ENCODE data around the gene LRRC4C.
"Not testable (repeated sequence)": the region's sequence is repeated elsewhere in the genome, so short reads cannot be mapped to it uniquely, and the experiment has no call there.

LRRC4C gene

DNA sequence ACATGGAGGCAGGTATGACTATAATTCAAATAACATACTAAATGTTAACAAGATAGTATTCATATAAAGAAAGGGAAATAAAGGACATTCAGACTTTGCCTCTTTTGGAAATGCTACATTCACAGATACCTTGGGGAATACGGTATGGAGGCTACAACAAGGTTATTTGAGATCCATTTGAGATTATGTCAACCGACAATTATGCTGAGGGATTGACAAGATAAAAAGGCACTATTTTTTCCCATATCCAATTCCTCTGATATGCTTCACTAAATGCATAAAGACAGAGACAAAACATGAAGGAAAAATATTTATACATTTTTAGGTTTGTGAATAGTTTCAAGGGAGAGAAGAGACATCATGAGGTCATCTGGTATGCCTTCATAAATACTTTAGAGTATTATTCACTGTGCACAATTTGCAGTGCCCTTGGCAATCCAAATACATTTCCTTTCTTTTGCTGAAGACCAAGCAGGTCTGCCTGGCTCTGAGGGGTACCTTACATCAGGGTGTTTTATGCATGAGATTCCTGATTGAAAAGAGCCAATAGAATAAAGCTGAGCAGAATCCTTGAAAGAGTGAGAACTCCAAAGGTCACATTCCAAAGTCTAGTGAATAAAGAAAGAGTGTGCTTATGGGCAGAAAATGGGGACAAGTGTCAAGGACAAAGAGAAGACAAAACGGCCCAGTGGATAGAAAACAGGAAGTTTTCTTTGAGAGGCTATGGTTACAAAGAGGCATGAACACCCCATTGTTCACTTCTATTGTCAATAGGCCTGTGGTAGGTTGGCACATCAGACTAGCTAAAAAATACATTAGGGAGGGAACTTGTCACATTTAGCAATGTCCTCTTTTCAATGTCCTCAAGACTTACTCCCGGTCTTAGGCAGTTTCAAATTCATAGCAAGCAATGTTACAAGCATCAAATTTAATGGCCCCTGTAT lies 455.8 kb downstream of the LRRC4C start:
- DNase-seq, result no peak

DNA sequence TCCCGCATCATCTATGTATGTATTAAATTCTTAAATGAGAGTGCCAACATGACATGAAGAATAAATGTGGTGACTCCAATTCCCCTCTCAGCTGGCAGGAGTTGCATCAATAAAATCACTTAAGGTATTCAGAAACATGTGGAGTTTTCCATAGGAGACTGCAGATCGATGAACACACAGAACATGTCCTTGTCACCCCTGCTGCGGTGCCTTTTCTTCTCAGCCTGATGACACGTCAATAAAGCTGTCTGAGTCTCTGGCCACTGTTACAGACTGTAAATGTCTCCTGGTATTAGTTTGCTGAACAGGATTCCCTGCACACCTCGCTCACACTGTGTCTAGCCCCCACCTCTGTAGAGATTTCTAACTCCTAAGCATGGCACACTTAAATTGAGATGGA lies 460.5 kb downstream of the LRRC4C start:
- DNase-seq, result no peak

DNA sequence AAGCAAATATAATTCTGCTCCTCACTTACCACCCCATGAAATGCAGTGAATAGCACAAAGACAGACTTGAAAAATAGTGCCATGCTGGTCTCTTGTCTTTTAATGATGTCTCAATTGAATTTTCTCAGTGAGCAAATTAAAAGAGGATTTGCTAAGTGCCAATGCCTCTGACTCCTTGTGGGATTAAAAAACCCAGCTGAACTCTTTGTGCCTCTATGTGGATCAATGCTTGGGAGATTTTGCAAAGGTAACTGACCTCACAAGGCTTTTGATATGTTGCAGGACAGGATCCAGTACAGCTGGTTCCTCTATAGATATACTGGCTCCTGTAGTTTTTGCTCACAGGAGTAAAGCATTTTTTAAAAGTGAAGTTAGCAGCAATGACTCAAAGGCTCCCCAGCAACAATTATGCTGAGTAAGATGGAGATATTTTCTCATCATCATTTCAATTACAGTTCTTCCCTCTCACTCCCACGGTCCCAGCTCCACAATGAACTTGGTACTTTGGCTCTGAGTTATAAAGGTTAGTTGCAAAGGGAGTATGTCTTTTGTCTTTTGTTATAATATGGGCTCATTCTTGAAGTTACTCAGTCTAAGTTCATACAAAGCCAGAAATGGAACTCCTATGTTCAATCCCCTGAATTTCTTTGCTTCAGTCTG lies 471.5 kb downstream of the LRRC4C start:
- DNase-seq, result no peak

DNA sequence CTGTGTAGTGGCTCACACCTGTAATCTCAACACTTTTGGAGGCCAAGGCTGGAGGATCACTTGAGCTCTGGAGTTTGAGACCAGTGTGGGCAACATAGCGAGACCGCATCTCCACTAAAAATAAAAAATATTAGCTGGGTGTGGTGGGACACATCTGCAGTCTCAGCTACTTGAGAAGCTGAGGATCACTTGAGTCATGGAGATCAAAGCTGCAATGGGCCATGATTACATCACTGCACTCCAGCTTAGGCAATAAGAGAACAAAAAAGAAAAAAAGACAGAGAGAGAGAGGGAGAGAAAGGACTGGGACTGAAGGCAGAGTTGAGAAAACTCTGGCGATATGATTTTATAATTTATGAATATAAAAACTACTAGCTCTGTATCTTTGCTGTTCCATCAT lies 473.1 kb downstream of the LRRC4C start:
- DNase-seq, result no peak

DNA sequence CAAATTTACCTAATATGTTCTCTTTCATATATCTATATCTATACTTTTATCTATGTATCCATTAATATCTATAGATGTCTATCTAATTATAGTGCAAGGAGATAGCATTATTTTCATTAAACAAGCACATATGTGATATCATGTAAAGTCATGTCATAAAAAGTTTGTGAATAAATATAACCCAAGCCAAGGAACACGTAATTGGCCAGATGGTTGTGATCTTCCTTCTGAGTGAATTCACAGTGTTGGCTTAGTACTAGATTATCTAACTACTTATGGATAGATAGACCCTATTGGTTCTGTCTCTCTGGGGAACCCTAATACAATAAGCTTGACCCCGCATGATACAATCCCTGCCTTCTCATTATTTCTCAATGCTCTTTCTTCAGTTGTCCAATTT lies 484.4 kb downstream of the LRRC4C start:
- DNase-seq, result no peak

DNA sequence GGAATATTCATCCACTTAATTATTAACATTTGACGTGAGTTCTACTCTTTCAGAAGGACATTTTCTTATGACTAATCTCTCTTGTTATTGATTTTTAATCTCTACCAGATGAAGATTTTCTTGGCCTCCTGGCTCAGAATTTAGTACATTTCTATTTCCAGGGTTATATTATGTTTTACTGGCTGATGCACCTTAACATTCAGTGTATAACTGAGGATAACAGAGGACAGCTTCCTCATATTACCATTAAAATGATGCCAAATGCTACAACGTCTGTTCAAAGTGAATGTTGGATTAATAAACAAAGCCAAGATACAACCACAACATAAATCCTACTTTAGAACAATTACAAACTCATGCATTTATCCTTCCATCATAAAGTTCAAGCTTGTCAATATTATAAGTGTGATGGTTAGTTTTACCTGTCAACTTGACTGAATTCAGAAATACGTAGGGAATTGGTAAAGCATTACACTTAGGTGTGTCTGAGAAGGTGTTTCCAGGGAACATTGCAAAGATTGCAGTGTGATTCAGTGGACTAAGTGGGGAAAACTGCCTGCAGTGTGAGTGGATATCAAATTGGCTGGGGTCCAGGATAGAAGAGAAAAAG lies 485.2 kb downstream of the LRRC4C start:
- DNase-seq, result no peak

DNA sequence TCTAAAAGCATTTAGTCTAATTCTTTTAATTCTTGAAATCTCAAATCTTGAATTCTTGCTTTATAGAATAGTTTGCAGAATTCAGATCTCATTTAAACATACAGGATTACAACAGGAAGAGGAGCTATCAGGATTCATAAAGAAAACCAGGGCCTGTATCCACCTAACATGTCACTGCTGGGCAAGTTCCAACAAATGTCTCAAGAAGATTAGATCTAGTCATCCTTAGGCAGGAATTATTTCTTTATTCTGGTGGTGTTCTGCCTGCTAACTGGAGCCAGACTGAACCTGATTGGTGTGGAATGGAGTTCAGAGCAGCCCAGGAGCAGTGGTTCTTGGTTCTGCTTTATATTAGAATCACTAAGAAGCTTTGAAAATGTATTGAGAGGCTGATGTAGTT lies 500.7 kb downstream of the LRRC4C start:
- DNase-seq, result no peak

DNA sequence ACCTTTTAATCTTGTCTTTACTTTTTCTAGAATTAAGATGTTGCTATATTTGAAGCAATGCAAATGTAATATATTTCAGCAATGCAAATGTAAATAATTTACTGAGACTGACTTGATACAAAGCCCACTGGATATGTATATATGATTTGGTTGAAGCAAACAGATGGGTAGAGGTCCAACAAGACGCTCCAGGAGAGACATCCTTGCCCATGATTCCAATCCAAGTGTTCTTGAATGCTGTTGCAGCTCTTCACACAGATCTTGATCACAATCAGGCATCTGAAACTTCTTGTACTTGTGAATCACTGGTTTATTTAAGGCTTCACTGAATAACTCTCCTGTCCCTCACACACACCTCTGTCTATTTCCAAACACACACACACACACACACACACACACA lies 507.0 kb downstream of the LRRC4C start:
- DNase-seq, result no peak

DNA sequence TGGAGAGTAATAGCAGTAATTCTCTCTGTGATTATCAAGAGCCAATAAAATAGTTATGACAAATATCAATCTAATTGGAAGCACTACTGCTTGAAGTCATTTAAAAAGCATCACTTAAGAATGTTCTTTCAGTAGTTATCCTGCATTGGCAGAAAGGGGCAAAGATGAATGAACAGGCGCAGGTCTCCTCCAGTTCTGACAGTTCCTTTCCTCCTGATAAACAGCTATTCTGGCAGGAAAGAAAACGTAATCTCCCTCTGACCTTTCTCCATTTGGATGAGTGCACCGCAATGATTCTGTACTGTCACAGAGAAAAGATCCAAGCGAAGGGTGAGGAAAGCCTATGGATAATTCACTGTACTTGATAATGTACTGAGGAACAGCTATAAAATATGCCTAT lies 521.5 kb downstream of the LRRC4C start:
- DNase-seq, result no peak

DNA sequence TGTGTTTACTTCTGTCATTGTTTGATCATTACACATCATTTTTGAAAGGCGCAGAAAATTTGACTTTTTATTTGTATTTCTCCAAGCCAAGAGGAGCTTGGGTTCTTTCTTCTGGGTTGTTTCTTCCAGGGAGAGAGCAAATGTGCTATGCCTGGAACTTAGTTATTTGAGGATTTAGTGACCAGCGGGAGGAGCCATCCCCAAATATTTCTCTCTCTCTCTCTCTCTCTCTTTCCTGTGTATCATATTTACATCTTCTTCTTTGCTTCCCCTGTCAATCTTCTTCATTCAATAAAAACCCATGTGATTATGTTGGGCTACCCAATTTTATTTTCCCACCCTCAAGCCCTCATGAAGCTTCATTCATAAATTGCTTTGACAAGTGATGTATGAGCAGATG lies 534.5 kb downstream of the LRRC4C start:
- no peak for DNase-seq

DNA sequence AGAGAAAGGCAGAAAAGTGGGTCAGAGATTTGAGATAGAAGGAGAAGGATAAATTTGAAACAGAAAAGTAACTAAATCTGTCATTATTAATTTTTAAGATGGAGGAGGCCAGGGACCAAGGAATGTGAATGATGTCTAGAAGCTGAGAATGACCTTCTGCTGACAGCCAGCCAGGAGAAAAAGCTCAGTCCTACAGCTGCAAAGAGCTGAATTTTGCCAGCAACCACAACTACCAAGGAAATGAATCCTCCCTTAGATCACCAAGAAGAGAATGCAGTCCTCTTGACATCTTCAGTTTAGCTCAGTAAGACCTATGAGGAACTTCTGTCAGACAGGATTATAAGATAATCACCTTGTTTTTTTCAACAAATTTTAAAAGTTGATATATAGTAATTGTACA lies 538.2 kb downstream of the LRRC4C start:
- no peak for DNase-seq

DNA sequence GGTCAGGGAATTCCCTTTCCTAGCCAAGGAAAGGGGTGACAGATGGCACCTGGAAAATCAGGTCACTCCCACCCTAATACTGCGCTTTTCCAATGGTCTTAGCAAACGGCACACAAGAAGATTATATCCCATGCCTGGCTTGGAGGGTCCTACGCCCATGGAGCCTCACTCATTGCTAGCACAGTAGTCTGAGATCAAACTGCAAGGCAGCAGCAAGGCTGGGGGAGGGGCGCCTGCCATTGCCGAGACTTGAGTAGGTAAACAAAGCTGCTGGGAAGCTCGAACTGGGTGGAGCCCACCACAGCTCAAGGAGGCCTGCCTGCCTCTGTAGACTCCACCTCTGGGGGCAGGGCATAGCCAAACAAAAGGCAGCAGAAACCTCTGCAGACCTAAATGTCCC lies 548.7 kb downstream of the LRRC4C start:
- not testable (repeated sequence) for DNase-seq

DNA sequence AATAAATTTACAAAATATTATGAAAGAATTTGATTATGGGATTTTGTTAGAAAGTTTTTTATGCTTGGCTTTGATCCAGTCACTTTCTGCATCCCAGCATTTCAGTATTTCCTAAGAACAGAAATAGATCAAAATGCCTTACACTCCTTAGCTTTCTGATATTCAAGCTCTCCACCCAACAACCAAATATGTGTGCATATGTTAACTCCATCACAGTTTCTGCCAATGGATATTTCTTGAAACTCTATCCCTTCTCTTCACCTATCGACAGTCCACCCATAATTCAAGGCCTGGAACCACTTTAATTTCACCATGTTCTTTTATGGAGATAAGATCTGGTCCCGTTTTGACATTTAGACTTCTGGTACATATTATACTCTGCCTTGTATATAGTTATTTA lies 565.0 kb downstream of the LRRC4C start:
- no peak for DNase-seq

DNA sequence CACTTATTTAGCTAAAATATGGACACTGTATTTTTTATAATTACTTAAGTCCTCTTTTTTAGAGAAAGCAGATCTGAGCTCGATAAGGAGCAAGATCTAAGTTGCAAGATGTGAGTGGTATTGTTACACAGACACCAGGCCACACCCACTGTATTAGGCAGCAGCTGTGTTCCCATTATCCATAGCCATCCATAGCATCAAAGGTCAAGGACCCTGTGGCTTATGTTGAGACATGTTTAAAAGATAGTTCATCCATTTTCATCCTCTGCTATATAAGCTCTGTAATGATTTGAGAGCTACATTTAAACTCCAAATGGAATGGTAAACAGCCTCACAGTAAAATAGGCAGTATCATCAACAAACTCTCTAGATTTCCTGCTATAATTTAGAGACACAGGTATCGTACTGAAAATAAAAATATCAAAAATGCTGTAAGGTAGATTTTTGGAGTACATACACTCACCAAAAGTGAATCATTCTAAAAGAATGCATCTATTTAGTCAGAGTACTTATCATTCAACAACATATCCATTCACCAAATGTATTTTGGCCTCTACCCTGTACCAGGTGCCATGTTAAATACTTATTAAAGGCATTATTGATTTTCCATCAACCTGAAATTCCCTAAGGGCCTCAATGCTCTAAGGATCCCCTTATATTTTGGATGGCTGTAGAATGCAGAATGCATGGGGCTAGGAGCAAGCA lies 574.0 kb downstream of the LRRC4C start:
- no peak for DNase-seq

DNA sequence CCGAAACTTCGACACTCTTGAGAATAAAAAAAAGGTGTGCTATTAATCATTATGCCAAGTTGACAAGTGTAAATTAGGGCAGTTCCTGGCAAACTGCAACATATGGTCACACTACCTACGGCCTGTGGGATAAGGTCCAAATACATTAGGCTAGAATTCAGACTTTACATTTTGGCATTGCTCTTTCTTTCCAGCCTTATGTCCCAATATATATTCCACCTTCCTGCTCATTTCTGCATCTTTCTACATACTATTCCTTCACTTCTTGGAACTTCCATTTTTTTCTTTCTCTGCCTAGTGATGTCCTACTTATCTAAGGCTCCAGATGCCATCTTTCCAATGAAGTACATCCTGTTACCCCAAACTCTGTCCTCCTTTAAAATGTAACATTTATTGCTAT lies 577.2 kb downstream of the LRRC4C start:
- no peak for DNase-seq

DNA sequence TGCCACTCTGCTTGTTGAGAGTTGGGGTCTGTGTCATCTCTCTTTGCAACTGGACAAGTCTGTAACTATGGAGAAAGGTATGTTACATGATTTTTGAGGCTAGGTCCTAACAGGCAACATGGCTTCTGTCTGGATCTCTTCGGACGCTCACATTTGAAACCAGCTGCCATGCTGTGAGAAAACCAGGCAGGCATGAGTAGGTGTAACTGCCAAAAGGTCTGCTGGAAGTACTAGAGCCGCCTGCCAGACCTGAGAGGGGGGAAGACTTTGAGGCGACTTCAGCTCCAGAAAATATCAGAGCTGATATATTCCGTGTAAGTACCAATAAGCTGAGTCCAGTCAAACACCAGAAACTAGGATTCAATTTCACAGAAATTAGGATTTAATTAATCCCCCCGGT lies 579.5 kb downstream of the LRRC4C start:
- DNase-seq, result no peak

DNA sequence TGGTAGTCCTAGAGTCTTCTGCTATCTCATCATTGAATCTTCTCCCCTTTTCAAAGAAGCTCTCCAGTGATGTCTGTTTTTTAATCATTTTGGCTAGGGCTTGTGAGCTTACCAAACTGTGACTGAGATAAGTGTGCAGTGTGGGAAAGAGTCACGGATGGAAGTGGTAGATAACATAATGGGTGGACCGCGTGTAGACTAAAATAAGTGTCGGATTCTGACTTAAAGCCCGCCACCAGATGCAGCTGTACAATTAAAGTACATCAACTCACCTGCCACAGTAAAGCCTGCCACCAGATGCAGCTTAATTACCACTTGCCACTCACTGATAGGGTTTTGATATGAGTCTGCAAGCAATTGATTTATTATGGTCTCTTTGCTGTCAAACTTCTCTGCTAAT lies 581.5 kb downstream of the LRRC4C start:
- DNase-seq, result no peak

DNA sequence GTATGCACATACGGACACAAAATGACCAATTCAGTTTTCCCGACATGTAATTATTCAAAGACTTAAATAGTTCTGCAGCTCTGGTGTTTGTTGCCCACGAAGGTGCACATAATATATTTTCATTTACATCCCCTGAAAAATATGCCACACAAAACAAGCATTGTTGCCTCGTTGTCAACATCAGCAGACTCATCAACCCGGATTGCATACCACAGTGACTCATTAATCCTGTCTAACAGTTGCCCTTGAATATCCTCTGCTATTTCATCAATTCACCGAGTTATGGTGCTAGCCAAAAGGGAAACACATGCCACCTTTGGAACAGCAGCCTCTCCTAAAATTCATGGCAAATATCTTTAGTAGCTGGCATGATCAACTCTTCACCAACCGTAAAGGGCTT lies 582.2 kb downstream of the LRRC4C start:
- no peak for DNase-seq

DNA sequence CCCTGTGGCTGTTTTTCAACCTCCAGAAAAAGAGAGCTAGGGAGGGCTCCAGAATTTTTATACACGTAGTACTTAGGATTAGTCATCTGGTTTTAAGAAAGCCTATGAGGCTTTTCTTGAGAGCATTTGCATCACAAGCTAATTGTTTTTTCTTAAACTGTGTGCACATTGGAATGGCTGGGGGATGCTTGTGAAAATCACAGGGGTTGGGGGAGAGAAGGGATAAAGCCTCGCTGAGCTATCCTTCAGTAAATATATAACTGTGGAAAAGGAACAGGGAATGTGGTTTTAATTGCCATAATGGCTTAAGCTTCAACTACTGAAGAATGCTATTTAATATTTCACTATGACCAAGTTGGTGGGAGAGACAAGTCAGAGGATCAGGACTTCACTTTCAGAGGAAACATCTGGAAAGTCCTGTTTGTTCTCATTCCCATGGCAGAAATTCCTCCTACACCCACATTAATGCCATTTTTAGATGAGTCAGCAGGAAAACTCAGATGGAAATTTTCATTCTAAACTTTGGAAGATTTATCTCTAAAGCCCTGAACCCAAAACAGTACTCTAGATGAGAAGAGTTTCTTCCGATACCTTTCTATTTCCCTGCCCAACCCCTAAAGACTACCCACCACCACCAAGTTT lies 591.3 kb downstream of the LRRC4C start:
- no peak for DNase-seq

DNA sequence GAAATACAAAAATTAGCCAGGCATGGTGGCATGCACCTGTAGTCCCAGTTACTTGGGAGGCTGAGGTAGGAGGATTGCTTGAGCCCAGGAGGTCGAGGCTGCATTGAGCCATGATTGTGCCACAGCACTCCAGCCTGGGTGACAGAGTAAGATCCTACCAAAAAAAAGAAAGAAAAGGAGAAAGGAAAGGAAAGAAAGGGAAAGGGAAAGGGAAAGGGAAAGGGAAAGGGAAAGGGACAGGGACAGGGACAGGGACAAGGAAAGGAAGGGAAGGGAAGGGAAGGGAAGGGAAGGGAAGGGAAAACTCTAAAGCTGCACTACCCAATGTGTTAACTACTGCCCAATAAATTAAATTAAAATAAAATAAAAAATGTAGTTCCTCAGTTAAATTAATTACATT lies 601.7 kb downstream of the LRRC4C start:
- DNase-seq, result not testable (repeated sequence)

DNA sequence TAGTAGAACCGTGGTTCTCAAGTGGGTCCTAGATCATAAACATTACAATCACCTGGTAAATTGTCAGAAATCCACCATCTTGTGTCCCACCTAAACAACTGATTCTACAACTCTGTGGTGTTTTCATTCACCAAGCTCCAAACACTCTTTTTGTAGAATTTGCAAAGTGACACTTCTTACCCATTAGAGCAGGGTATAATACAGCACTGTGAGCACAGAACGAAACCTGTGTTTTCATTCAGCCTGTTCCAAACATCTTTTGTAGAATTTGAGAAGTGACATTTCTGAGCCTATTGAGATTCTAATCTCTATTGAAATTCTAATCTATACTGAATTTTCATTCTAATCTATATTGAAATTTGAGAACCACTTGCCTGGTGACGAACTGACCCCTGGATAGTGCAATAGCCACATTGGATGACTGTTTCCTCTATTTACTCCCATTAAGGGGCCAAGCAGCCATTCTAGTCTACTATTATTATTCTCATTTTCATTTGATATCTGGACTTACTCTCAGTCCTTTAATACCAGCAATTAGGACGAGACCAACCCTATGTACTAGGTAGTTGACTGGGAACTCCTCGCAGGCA lies 616.6 kb downstream of the LRRC4C start:
- DNase-seq, result no peak

DNA sequence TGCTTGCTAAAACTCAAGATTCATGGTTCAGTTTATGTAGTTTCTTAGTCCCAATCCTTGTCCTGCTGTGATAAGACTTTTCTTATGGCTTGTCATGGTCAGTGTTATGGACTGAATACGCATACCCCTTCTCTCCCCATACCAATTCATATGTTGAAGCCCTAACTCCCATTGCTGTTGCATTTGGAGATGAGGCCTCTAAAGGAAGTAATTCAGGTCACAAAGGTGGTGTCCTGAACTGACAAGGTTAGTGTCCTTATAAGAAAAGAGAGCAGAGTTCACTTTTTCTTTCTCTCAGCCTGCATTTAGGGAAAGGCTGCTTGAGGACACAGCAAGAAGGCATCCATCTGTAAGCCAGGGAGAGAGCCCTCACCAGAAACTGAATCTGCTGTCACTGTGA lies 618.2 kb downstream of the LRRC4C start:
- DNase-seq, result no peak
